H1 (cell line): ENCODE results near the gene TLNRD1.

Source experiments
- EZH2 ChIP-seq: fragments of 200-600 bp; sonication (generic); IDR thresholded peaks from 2 replicates; pipeline ENCODE4 v1.7.1; 2012; ENCODE audit warnings: low read depth, mild to moderate bottlenecking, moderate library complexity, low read length, inconsistent platforms; ENCODE audit not compliant: severe bottlenecking
- JUN ChIP-seq: IDR thresholded peaks from 2 replicates; pipeline ENCODE4 v1.6.1; 2011; ENCODE audit warnings: low read depth, mild to moderate bottlenecking, improper control_type of control experiment, low read length
- KDM5A ChIP-seq: fragments of 200-600 bp; IDR thresholded peaks from 2 replicates; pipeline ENCODE4 v1.7.1; 2012; ENCODE audit warnings: mild to moderate bottlenecking, low read length, inconsistent platforms, mixed read lengths
- POLR2AphosphoS5 ChIP-seq: IDR thresholded peaks from 2 replicates; pipeline ENCODE4 v1.6.1; 2011; ENCODE audit warnings: low read depth, low read length
- RAD21 ChIP-seq, 2 experiments: IDR thresholded peaks in 1 of 2; conservative IDR thresholded peaks in 1 of 2; 2 replicates each; pipeline ENCODE4 v1.6.1; 2011; ENCODE audit warnings: low read depth in 2 of 2, low read length in 2 of 2, improper control_type of control experiment in 1 of 2, inconsistent platforms in 1 of 2, mild to moderate bottlenecking in 1 of 2, moderate library complexity in 1 of 2
- TCF12 ChIP-seq: IDR thresholded peaks from 2 replicates; pipeline ENCODE4 v1.6.1; 2011; ENCODE audit warnings: low read depth, mild to moderate bottlenecking, low read length
- TF ChIP-seq, protein P1 (sequence below), 3 experiments: IDR thresholded peaks; 1 replicate in 2 of 3; 2 replicates in 1 of 3; pipeline versions ENCODE4 v1.5.1 to v1.6.1; 2011; ENCODE audit warnings: low read length in 3 of 3, mild to moderate bottlenecking in 3 of 3, inconsistent platforms in 2 of 3, low read depth in 1 of 3, moderate library complexity in 1 of 3; ENCODE audit not compliant: insufficient read depth in 1 of 3; ENCODE audit errors: control extremely low read depth in 1 of 3
- TF ChIP-seq, protein P2 (sequence below): fragments of 300-600 bp; sonication (generic); IDR thresholded peaks from 2 replicates; pipeline ENCODE4 v1.7.1; 2012; ENCODE audit warnings: low read length, moderate library complexity, mild to moderate bottlenecking, inconsistent platforms; ENCODE audit not compliant: insufficient replicate concordance

DNA sequence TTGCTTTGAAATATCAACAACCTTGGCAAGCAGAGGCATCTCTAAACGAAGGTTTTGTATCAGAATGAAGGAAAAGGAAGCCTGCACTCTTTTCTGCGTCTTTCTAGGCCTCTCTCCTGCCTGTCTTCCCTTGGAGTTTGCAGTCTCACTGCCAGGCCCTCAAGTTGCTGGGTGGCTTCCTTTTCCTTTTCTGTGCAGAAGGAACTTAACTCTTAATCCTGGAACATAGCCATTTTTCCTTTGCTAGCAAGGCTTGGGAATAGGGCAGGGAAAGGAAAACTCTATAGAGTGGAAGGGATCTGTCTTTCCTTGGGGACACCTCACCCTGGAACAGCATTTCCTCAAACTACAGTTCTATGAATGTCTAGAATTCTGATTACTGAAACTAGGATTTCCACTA, 32.8 kb downstream of the TLNRD1 start:
- TF ChIP-seq KDM5A (no peak), EZH2 (no peak), POLR2AphosphoS5 (no peak), JUN (no peak), RAD21 (IDR thresholded peaks at IDR 0.05 in 1 of 2, conservative IDR thresholded peaks at IDR 0.05 in 1 of 2; ENCODE audit: low read depth in 2 of 2, low read length in 2 of 2) (no peak), TCF12 (no peak)
- TF ChIP-seq, protein P1, sequence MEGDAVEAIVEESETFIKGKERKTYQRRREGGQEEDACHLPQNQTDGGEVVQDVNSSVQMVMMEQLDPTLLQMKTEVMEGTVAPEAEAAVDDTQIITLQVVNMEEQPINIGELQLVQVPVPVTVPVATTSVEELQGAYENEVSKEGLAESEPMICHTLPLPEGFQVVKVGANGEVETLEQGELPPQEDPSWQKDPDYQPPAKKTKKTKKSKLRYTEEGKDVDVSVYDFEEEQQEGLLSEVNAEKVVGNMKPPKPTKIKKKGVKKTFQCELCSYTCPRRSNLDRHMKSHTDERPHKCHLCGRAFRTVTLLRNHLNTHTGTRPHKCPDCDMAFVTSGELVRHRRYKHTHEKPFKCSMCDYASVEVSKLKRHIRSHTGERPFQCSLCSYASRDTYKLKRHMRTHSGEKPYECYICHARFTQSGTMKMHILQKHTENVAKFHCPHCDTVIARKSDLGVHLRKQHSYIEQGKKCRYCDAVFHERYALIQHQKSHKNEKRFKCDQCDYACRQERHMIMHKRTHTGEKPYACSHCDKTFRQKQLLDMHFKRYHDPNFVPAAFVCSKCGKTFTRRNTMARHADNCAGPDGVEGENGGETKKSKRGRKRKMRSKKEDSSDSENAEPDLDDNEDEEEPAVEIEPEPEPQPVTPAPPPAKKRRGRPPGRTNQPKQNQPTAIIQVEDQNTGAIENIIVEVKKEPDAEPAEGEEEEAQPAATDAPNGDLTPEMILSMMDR (IDR thresholded peaks at IDR 0.05; ENCODE audit: control extremely low read depth in 1 of 3, insufficient read depth in 1 of 3, low read depth in 1 of 3, low read length in 3 of 3): no peak
- TF ChIP-seq, protein P2, sequence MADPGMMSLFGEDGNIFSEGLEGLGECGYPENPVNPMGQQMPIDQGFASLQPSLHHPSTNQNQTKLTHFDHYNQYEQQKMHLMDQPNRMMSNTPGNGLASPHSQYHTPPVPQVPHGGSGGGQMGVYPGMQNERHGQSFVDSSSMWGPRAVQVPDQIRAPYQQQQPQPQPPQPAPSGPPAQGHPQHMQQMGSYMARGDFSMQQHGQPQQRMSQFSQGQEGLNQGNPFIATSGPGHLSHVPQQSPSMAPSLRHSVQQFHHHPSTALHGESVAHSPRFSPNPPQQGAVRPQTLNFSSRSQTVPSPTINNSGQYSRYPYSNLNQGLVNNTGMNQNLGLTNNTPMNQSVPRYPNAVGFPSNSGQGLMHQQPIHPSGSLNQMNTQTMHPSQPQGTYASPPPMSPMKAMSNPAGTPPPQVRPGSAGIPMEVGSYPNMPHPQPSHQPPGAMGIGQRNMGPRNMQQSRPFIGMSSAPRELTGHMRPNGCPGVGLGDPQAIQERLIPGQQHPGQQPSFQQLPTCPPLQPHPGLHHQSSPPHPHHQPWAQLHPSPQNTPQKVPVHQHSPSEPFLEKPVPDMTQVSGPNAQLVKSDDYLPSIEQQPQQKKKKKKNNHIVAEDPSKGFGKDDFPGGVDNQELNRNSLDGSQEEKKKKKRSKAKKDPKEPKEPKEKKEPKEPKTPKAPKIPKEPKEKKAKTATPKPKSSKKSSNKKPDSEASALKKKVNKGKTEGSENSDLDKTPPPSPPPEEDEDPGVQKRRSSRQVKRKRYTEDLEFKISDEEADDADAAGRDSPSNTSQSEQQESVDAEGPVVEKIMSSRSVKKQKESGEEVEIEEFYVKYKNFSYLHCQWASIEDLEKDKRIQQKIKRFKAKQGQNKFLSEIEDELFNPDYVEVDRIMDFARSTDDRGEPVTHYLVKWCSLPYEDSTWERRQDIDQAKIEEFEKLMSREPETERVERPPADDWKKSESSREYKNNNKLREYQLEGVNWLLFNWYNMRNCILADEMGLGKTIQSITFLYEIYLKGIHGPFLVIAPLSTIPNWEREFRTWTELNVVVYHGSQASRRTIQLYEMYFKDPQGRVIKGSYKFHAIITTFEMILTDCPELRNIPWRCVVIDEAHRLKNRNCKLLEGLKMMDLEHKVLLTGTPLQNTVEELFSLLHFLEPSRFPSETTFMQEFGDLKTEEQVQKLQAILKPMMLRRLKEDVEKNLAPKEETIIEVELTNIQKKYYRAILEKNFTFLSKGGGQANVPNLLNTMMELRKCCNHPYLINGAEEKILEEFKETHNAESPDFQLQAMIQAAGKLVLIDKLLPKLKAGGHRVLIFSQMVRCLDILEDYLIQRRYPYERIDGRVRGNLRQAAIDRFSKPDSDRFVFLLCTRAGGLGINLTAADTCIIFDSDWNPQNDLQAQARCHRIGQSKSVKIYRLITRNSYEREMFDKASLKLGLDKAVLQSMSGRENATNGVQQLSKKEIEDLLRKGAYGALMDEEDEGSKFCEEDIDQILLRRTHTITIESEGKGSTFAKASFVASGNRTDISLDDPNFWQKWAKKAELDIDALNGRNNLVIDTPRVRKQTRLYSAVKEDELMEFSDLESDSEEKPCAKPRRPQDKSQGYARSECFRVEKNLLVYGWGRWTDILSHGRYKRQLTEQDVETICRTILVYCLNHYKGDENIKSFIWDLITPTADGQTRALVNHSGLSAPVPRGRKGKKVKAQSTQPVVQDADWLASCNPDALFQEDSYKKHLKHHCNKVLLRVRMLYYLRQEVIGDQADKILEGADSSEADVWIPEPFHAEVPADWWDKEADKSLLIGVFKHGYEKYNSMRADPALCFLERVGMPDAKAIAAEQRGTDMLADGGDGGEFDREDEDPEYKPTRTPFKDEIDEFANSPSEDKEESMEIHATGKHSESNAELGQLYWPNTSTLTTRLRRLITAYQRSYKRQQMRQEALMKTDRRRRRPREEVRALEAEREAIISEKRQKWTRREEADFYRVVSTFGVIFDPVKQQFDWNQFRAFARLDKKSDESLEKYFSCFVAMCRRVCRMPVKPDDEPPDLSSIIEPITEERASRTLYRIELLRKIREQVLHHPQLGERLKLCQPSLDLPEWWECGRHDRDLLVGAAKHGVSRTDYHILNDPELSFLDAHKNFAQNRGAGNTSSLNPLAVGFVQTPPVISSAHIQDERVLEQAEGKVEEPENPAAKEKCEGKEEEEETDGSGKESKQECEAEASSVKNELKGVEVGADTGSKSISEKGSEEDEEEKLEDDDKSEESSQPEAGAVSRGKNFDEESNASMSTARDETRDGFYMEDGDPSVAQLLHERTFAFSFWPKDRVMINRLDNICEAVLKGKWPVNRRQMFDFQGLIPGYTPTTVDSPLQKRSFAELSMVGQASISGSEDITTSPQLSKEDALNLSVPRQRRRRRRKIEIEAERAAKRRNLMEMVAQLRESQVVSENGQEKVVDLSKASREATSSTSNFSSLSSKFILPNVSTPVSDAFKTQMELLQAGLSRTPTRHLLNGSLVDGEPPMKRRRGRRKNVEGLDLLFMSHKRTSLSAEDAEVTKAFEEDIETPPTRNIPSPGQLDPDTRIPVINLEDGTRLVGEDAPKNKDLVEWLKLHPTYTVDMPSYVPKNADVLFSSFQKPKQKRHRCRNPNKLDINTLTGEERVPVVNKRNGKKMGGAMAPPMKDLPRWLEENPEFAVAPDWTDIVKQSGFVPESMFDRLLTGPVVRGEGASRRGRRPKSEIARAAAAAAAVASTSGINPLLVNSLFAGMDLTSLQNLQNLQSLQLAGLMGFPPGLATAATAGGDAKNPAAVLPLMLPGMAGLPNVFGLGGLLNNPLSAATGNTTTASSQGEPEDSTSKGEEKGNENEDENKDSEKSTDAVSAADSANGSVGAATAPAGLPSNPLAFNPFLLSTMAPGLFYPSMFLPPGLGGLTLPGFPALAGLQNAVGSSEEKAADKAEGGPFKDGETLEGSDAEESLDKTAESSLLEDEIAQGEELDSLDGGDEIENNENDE: no peak
